Right renal pelvis (tissue), 4 donors: ENCODE data around the gene CFTR. TPM values are rescaled to one million over a fixed set of nuclear protein-coding genes. Genes with fewer than 3 reads are reported as not detected.
"Not testable (repeated sequence)": the region's sequence is repeated elsewhere in the genome, so short reads cannot be mapped to it uniquely, and the experiment has no call there.

ENCODE experiments used
- DNase-seq, 4 donors: peaks; one replicate each; pipeline ENCODE4 v3.0.0-alpha.2; 2013; ENCODE audit warnings: low read depth in 4 of 4, low spot score in 3 of 4, missing footprints in 1 of 4
- polyA plus RNA-seq, 4 donors: library from polyadenylated mRNA; unstranded; fragments of 120-200 nt; gene quantifications; one replicate each; pipeline ENCODE4 v1.2.1, GENCODE V29; 2013; ENCODE audit not compliant: insufficient read length in 4 of 4

Gene CFTR
- polyA plus RNA-seq, 4 donors = 2.6 to 5.5 (median 3.8) TPM

DNA sequence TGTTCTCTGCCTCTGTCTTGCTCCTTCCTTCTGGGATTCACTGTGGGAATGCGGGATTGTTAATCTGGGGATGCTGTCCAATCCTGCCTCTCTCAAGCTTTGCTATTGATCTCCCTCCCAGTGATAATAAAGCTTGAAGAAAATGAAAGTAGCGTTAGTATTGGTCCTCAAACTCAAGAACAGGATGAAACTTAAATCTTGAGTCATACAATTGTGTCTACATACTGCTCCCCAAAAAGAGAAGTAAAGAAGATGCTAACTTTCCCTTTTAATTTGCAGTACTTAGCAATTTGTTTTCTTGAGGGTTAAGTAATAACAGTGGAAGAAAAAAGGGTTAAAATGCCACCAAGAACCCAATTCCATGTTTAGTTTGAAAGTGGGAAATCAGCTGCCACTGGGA, 13.6 kb downstream of the CFTR start:
- DNase-seq = no peak

DNA sequence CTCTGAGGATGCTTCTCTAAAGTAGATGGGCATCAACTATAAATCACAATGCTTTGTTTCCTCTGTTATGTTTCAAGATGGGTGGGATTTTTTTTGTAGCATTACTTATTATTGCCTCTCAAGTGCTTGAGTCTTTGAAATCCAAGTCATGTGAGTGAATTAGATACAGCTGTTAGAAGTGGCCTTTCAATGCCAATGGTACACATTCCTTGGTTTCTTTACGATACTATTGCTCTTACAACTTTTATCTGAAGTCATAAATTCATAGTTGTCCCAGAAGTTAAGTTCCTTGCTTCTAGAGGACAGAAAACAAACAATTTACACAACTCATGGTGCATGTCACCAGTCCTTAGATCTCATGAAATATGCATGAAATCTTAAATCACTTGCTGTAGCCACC, 15.5 kb downstream of the CFTR start:
- no peak for DNase-seq

DNA sequence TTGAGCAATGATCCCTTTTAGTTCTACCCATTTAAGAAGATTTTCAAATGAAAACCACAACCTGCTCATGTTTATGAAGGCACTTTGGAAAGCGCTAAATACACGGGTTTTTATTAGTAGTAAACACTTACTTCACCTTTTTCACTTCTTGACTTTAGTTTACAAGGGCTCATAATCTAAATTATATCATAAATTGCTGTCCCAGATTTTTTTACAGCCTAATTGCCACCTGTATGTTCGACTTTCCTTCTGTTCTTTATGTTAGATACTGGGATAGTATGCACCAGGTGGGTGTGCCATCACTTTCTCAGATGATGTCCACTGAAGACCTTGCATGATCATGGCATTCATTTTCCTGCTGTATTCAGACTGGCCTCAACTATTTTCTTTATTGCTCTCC, 22.5 kb downstream of the CFTR start:
- no peak for DNase-seq

DNA sequence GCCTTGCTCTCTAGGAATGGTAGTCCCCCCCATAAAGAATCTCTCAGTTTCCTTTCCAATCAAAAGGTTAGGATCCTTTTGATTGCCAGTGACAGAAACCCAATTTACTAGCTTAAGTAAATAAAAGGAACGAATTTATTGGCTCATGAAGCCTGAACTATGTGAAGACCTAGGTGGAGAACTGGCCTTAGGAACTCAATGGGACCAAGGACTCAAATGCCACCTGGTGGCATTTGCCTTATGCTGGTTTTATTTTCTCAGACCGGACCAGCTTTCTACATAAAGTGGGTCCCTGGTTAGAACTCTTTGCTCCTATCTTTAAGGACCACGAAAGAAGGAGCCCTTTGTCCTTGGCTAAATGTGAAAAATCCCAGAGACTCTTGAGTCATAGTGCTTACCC, 25.4 kb downstream of the CFTR start:
- DNase-seq = no peak

DNA sequence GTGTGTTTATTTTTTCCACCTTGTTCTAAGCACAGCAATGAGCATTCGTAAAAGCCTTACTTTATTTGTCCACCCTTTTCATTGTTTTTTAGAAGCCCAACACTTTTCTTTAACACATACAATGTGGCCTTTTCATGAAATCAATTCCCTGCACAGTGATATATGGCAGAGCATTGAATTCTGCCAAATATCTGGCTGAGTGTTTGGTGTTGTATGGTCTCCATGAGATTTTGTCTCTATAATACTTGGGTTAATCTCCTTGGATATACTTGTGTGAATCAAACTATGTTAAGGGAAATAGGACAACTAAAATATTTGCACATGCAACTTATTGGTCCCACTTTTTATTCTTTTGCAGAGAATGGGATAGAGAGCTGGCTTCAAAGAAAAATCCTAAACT, 28.9 kb downstream of the CFTR start:
- DNase-seq = no peak

DNA sequence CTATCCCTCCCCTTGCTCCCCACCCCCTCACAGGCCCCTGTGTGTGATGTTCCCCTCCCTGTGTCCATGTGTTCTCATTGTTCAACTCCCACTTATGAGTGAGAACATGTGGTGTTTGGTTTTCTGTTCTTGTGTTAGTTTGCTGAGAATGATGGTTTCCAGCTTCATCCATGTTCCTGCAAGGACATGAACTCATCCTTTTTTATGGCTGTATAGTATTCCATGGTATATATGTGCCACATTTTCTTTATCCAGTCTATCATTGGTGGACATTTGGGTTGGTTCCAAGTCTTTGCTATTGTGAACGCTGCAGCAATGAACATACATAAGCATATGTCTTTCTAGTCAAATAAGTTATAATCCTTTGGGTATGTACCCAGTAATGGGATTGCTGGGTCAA, 37.4 kb downstream of the CFTR start:
- not testable (repeated sequence) for DNase-seq

DNA sequence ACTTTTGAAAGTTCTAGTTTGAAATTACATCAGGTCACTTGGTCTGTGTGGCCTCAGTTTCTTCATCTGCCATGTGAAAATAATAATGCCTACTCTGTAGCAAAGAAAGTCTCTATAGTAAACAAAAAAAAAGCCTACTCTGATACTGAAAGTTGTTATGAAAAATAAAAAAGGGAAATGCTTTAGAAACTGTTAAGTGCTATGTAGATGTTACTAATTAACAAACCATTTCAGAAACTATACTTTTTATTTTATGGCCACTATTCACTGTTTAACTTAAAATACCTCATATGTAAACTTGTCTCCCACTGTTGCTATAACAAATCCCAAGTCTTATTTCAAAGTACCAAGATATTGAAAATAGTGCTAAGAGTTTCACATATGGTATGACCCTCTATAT, 50.6 kb downstream of the CFTR start:
- no peak for DNase-seq

DNA sequence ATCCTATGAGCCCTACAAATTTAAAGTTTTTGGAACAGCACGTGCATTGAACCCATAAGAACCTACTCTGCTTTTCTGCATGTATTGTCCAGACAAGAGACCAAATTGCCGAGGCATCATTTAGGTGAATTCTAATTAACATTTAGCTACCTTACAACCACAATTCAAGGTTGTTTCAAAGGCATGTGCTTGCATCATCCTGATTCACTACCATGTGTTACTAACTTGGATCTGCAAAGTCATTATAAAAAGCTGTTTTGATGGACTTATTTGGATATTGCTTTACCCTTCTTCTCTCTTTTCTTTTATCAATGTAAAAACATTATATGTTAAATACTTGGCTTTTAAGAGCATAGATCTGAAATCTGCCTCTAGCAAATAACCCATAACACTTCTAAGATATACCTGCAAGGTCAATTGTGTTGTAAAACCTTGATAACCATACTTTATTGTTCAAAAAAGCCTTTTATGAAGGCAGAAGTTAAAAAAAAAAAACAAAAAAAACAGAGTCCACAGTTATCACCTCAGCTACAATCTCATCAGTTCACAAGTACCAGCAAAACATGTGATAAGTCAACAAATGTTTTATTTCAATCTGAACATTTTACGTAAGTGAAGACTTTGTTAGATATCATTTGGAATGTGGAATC, 51.9 kb downstream of the CFTR start:
- no peak for DNase-seq

DNA sequence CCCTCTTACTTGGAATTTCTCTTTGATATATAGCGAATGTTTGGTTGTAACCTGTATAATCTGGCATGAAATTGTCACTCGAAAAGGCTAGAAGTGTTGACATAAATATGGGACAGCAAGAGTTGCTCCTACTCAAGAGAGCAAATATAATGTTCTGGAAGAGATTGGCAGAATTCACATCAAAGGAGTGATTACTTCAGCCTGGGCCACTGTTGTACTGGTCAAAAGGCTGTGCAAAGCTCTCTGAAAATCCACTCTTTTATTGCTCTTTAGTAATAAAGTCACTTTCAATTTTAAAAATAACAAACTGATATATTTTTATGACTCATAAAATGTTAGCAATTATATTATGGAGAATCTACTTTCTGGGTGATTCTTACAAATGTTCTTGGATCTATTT, 58.2 kb downstream of the CFTR start:
- DNase-seq = no peak

DNA sequence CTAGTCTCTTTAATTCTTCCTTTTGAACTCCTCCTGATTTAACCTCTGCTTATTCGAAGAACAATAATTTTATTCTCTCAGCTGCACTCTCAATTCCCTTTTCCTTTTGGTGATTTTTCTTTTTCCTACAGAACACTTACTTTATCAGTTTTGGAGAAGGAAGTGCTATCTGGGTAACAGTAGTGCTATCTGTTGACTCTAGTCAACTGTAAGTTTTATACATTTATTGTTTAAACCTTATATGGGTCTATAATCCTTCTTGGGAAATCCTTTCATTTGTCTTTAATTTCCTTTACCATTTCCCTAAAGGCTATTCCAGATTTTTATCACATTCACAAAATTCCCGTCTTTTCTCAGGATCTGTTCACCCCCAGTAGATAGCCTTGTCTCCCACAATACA, 64.2 kb downstream of the CFTR start:
- DNase-seq = no peak

DNA sequence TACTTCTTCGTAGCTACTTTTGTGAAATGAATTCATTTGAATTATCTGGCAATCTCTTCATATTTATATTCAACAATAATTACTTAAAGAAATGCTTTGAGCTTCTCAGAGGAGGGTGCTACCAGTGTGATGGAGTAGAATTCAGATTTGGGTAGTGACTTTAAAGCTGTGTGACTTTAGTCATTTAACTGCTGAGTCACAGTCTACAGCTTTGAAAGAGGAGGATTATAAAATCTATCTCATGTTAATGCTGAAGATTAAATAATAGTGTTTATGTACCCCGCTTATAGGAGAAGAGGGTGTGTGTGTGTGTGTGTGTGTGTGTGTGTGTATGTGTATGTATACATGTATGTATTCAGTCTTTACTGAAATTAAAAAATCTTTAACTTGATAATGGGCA, 68.2 kb downstream of the CFTR start:
- DNase-seq = no peak

DNA sequence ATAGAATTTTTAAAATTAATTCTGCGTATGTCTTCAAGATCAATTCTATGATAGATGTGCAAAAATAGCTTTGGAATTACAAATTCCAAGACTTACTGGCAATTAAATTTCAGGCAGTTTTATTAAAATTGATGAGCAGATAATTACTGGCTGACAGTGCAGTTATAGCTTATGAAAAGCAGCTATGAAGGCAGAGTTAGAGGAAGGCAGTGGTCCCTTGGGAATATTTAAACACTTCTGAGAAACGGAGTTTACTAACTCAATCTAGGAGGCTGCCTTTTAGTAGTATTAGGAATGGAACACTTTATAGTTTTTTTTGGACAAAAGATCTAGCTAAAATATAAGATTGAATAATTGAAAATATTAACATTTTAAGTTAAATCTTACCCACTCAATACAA, 70.8 kb downstream of the CFTR start:
- DNase-seq = no peak

DNA sequence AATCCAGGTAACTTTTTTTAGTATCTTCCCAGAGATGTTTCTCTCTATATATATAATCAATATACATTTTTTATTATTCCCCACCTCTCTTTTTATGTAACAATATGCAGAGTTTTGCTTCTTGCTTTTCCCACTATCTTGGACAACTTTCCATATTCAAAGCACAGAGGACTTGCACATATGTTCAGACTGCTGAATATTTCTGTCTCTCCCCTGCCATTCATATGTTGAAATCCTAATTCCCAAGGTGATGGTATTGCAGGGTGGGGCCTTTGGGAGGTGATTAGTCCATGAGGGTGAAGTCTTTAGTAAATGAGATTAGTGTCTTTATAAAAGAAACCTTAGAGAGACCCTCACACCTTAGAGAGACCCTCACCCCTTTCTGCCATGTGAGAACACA, 72.8 kb downstream of the CFTR start:
- DNase-seq = no peak

DNA sequence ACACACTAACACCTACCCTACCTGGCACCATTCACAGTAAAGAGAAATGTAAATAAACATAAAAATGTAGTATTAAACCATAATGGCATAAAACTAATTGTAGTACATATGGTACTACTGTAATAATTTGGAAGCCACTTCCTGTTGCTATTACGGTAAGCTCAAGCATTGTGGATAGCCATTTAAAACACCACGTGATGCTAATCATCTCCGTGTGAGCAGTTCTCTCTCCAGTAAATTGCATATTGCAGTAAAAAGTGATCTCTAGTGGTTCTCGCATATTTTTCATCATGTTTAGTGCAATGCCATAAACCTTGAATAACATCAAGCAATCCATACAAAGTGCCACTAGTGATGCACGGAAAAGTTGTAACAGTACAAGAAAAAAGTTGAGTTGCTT, 75.4 kb downstream of the CFTR start:
- no peak for DNase-seq

DNA sequence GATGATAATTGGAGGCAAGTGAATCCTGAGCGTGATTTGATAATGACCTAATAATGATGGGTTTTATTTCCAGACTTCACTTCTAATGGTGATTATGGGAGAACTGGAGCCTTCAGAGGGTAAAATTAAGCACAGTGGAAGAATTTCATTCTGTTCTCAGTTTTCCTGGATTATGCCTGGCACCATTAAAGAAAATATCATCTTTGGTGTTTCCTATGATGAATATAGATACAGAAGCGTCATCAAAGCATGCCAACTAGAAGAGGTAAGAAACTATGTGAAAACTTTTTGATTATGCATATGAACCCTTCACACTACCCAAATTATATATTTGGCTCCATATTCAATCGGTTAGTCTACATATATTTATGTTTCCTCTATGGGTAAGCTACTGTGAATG, 79.6 kb downstream of the CFTR start:
- no peak for DNase-seq

DNA sequence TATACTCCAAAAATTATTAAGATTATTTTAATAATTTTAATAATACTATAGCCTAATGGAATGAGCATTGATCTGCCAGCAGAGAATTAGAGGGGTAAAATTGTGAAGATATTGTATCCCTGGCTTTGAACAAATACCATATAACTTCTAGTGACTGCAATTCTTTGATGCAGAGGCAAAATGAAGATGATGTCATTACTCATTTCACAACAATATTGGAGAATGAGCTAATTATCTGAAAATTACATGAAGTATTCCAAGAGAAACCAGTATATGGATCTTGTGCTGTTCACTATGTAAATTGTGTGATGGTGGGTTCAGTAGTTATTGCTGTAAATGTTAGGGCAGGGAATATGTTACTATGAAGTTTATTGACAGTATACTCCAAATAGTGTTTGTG, 80.2 kb downstream of the CFTR start:
- no peak for DNase-seq

DNA sequence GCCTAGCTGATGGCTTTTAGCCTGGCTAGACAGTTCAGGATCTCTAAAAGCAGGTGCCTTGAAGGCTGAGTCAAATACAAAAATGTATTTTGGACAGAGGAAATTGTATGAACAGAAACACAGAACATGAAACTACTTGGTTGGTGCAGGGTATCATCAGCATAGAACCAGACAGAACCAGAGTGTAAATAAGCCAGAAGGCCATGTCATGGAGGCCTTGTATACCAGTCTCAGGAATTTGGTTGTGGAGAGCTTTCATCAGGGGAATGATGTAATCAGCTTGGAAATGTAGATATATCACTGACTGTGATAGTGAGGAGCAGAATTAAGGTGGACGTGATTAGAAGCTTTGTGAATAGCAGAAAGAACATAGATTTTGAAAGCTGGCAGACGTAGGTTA, 82.9 kb downstream of the CFTR start:
- no peak for DNase-seq

DNA sequence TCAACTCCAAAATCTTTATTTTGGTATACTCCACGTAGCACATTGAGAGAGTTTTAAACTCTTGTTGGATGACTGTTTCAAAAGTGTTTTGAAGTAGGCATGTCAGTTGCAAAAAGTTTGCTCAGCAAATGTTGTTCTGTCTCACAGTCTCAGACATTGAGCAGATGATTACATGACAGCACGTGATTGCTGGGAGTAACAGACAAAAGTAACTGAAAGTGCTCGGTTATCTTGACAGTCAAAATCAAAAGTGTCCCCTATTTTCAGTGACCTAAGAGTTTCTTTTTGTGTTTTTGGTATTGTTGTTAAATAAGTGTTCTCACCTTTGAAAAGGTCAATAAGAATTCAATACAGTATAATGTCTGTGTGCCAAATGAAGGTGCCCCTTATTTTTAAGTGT, 84.3 kb downstream of the CFTR start:
- DNase-seq = no peak

DNA sequence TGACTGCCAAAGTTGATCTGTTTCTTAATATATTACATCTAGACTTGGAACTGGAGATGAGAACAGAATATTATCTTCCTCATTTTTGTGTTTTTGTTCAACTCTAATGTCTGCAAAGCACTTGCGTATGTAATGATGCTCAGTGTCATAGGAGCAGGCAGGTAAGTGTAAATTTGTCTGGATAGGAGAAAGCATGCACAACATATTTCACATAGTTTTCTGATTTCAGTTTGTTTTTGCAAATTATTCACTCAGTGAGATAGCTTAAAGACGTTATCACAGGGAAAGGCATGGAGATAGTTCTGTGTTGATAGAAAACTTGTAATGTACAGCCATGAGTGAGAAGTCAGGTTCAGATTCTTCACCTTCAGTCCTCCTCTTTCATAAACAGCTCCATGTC, 84.8 kb downstream of the CFTR start:
- no peak for DNase-seq

DNA sequence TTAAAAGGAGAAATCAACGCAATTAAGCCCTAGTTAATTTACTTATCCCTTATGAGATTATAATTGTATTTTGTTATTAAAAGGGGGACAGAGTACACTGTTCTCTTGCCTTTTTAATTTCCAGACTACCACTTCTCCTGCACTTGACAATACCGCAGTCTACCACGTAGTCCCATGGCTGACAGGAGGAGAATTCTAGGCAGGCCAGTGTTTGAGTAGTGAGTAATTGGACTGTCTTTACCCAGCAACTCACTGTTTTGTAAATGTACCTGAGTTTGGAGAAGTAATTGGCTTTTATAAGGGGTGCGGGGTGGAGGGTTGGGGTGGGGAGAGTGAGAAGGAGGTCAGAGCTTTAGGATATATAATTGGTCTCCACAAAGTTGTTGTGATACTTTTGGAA, 85.4 kb downstream of the CFTR start:
- no peak for DNase-seq

DNA sequence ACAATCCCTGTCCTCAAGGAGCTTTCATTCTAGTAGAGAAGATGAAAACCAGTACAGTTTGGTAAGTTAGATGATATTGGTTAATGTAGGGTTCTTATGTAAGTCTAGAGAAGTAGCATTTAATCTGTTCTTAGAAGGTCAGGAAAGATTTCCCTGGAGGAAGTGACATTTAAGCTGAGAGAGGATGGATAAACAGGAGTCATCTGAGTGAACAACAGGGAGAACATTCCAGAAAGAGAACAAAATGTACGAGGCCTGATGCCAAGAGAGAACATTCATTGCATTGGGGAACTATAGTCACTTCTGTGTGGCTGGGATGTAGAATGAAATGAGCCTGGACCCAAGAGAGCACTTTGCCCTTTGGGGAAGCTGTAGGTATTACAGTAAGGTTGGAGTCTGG, 88.0 kb downstream of the CFTR start:
- DNase-seq = no peak

DNA sequence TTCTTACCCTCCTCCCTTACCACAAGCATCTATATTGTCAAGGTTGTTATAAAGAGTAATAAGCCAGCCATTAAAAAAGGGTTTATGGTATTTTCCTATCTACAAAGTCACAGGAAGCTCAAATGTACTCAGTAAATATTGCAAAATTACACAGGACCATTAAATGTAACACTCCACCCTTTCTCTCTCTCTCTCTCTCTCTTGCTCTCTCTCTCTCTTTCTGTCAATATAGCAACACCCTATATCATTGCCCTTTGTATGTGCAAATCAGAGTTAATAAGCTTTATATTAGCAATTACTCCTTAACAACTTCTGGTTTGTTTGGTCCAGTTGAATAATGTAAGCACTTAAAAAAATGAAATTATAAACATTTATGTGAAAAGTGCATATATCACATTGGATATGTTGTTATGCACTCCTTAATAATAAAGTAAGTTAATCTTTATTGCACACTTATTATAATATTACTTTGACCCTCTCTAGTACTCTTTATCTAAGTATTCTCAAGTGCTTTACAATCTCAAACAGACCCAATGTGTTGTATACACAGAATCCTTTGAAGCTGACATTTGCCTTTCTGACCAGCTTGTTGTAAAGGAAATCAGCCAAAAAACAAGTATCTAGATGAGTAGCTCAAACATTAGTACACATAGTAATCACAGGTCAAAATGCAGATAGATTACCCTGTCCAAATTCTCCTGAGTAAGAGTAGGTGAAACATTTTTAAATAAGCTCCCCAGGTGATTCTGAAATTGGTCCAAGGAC, 93.2 kb downstream of the CFTR start:
- DNase-seq = no peak

DNA sequence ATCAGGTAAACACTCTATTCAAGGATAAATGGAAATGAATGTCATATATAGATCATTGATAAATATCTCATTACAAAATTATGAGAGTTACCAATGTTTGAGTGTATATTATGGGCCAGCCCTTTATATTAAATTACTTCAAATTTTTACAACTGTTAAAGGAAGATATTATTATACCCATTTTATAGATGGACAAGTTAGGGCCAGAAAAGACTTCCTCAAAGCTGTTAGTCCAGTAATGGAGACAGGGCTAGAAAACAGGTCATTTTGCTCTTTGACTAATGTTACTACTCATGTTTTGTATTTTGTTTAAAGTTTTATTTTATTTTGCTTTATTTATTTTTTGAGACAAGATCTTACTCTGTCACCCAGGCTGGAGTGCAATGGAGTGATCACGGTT, 101.6 kb downstream of the CFTR start:
- DNase-seq = no peak
